ENCODE measurements around the gene CIP2A. TPM values are rescaled to one million over a fixed set of nuclear protein-coding genes. Genes with fewer than 3 reads are reported as not detected.

CIP2A gene
- total RNA-seq, 1 experiment from 2014 or later = 26.9 TPM

- Histone ChIP-seq H3K4me1 (no peaks in the 10 kb centered on the region), H3K9me3 (no peaks in the 10 kb centered on the region), H3K36me3 (ENCODE audit: control insufficient read depth, insufficient read depth, low read length) (no peaks in the 10 kb centered on the region), H3K4me3 (ENCODE audit: low read depth, low read length) (no peak overlapping the region), H3K27me3 (replicated peaks; ENCODE audit: control insufficient read depth, insufficient read depth, low read length) (no peaks in the 10 kb centered on the region)
- H3K4me1 Mint-ChIP-seq (ENCODE audit: low read depth, unreplicated experiment) = no peaks in the 10 kb centered on the region
- no peak overlapping the region for H3K27ac Mint-ChIP-seq (ENCODE audit: unreplicated experiment)
- no peak overlapping the region for H3K4me3 Mint-ChIP-seq (ENCODE audit: unreplicated experiment)
- POLR2A ChIA-PET = no interaction called here
- CTCF ChIA-PET = no interaction called here
- intact Hi-C loops (cut with micrococcal nuclease; ENCODE audit: unreplicated experiment) = no loop called here
- no peaks in the 10 kb centered on the region for H3K9me3 Mint-ChIP-seq (ENCODE audit: unreplicated experiment)
- H3K36me3 Mint-ChIP-seq (ENCODE audit: insufficient read depth, unreplicated experiment) = no peaks in the 10 kb centered on the region
- no peak for DNase-seq
- TF ChIP-seq, protein P1, sequence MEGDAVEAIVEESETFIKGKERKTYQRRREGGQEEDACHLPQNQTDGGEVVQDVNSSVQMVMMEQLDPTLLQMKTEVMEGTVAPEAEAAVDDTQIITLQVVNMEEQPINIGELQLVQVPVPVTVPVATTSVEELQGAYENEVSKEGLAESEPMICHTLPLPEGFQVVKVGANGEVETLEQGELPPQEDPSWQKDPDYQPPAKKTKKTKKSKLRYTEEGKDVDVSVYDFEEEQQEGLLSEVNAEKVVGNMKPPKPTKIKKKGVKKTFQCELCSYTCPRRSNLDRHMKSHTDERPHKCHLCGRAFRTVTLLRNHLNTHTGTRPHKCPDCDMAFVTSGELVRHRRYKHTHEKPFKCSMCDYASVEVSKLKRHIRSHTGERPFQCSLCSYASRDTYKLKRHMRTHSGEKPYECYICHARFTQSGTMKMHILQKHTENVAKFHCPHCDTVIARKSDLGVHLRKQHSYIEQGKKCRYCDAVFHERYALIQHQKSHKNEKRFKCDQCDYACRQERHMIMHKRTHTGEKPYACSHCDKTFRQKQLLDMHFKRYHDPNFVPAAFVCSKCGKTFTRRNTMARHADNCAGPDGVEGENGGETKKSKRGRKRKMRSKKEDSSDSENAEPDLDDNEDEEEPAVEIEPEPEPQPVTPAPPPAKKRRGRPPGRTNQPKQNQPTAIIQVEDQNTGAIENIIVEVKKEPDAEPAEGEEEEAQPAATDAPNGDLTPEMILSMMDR (IDR thresholded peaks at IDR 0.05; ENCODE audit: insufficient read depth in 1 of 2, low read depth in 1 of 2, low read length in 1 of 2, severe bottlenecking in 1 of 2, unreplicated experiment in 1 of 2) = no peak
- H3K27me3 Mint-ChIP-seq (ENCODE audit: insufficient read depth, unreplicated experiment) = peaks cover 6% of the 10 kb centered on the region
- BruUV-seq (replicated peaks) = no TSS peak
Measured at GRCh38 chr3:108528459-108529252, 60.6 kb downstream of the CIP2A start.

DNA sequence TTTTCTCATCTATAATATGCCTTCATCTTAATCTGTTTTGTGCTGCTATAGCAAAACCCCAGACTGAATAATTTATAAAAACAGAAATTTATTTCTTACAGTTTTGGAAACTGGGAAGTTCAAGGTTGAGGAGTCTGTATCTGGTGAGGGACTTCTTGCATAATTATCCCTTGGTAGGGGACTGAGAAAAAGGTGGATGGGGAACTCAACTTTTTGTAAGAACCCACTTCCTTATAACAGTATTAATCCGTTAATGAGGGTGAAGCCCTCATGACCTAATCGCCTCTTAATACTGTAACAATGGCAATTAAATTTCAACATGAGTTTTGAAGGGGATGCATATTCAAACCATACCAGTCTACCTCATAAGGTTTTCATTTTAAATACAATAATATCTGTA, 61.4 kb downstream of the CIP2A start:
- no peak for DNase-seq
- Histone ChIP-seq H3K36me3 (ENCODE audit: control insufficient read depth, insufficient read depth, low read length) (no peaks in the 10 kb centered on the region), H3K4me1 (no peaks in the 10 kb centered on the region), H3K27me3 (replicated peaks; ENCODE audit: control insufficient read depth, insufficient read depth, low read length) (no peaks in the 10 kb centered on the region), H3K9me3 (no peaks in the 10 kb centered on the region), H3K4me3 (ENCODE audit: low read depth, low read length) (no peak overlapping the region)
- H3K4me1 Mint-ChIP-seq (ENCODE audit: low read depth, unreplicated experiment) = no peaks in the 10 kb centered on the region
- H3K9me3 Mint-ChIP-seq (ENCODE audit: unreplicated experiment) = no peaks in the 10 kb centered on the region
- H3K27me3 Mint-ChIP-seq (ENCODE audit: insufficient read depth, unreplicated experiment) = peaks cover 9% of the 10 kb centered on the region
- H3K36me3 Mint-ChIP-seq (ENCODE audit: insufficient read depth, unreplicated experiment) = no peaks in the 10 kb centered on the region
- ChIA-PET POLR2A (no interaction called here), CTCF (interaction anchor here (0.5 kb wide), 1 partner anchor 31 kb away, joined by 7 read pairs; no protein-coding TSS in a partner anchor)
- H3K27ac Mint-ChIP-seq (ENCODE audit: unreplicated experiment) = no peak overlapping the region
- intact Hi-C loops (cut with micrococcal nuclease; ENCODE audit: unreplicated experiment) = no loop called here
- TF ChIP-seq, protein P1 (IDR thresholded peaks at IDR 0.05; ENCODE audit: insufficient read depth in 1 of 2, low read depth in 1 of 2, low read length in 1 of 2, severe bottlenecking in 1 of 2, unreplicated experiment in 1 of 2) = no peak
- no TSS peak for BruUV-seq (replicated peaks)
- no peak overlapping the region for H3K4me3 Mint-ChIP-seq (ENCODE audit: unreplicated experiment)

DNA sequence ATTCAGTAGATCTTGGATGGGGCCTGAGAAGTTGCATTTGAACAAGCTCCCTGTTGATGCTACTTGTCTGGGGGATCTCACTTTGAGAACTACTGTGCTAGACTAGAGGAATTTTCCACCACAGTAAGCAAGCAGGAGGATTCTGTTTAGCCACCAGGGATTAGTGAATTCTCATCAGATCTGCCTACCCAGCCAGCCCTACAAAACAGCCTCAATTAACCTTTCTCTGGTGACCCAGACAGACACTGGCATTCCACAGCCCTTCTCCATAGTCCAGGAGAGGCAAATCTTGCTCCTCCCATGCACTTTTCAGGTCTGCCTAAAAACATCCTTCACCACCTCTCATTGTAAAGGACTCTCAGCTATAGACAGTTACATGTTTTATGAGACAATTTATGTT, 62.1 kb downstream of the CIP2A start:
- Histone ChIP-seq H3K4me1 (no peaks in the 10 kb centered on the region), H3K4me3 (ENCODE audit: low read depth, low read length) (no peak overlapping the region), H3K27me3 (replicated peaks; ENCODE audit: control insufficient read depth, insufficient read depth, low read length) (no peaks in the 10 kb centered on the region), H3K9me3 (no peaks in the 10 kb centered on the region), H3K36me3 (ENCODE audit: control insufficient read depth, insufficient read depth, low read length) (no peaks in the 10 kb centered on the region)
- POLR2A ChIA-PET = no interaction called here
- intact Hi-C loops (cut with micrococcal nuclease; ENCODE audit: unreplicated experiment) = no loop called here
- Mint-ChIP-seq H3K27me3 (ENCODE audit: insufficient read depth, unreplicated experiment) (peaks cover 9% of the 10 kb centered on the region), H3K27ac (ENCODE audit: unreplicated experiment) (no peak overlapping the region), H3K4me3 (ENCODE audit: unreplicated experiment) (no peak overlapping the region), H3K9me3 (ENCODE audit: unreplicated experiment) (no peaks in the 10 kb centered on the region), H3K4me1 (ENCODE audit: low read depth, unreplicated experiment) (no peaks in the 10 kb centered on the region), H3K36me3 (ENCODE audit: insufficient read depth, unreplicated experiment) (no peaks in the 10 kb centered on the region)
- TF ChIP-seq, protein P1 (IDR thresholded peaks at IDR 0.05; ENCODE audit: insufficient read depth in 1 of 2, low read depth in 1 of 2, low read length in 1 of 2, severe bottlenecking in 1 of 2, unreplicated experiment in 1 of 2) = no peak
- CTCF ChIA-PET = interaction anchor here (0.5 kb wide), 1 partner anchor 30 kb away, joined by 7 read pairs; no protein-coding TSS in a partner anchor
- no peak for DNase-seq
- BruUV-seq (replicated peaks) = no TSS peak

Data from Caco-2 (cell line).